HepG2 (cell line): Measurements from ENCODE around the gene MAOB.

Source experiments
- CTCF ChIP-seq: sonication (generic); formaldehyde crosslinking; IDR thresholded peaks from 2 replicates; pipeline ENCODE4 v1.5.0; 2020; ENCODE audit warnings: mild to moderate bottlenecking, missing genetic modification reagents, moderate library complexity
- KLF6 ChIP-seq: IDR thresholded peaks from 2 replicates; pipeline ENCODE4 v1.8.0; 2016; ENCODE audit warnings: missing biosample characterization, missing genetic modification reagents
- MTA1 ChIP-seq: sonication (generic); formaldehyde crosslinking; IDR thresholded peaks from 2 replicates; pipeline ENCODE4 v1.4.0; 2020; ENCODE audit warnings: missing genetic modification reagents, mild to moderate bottlenecking, borderline replicate concordance
- TAF1 ChIP-seq: sonication (generic); formaldehyde crosslinking; IDR thresholded peaks from 2 replicates; pipeline ENCODE4 v1.4.0; 2020; ENCODE audit warnings: missing genetic modification reagents
- ZBTB49 ChIP-seq: sonication (generic); formaldehyde crosslinking; IDR thresholded peaks from 2 replicates; pipeline ENCODE4 v1.4.0; 2020; ENCODE audit warnings: missing genetic modification reagents, borderline replicate concordance
- ZNF3 ChIP-seq: IDR thresholded peaks from 2 replicates; pipeline ENCODE4 v1.7.0; 2017; ENCODE audit warnings: inconsistent platforms

- TF ChIP-seq CTCF (CRISPR knock-in tag) (no peak), ZNF3 (CRISPR knock-in tag) (no peak), KLF6 (CRISPR knock-in tag) (no peak), TAF1 (peak; percentile 47; the same call in 1 of the 2 replicates), MTA1 (CRISPR knock-in tag) (no peak), ZBTB49 (CRISPR knock-in tag) (no peak)
Measured at GRCh38 chrX:43882294-43882681, at the start of gene MAOB.
